Breast epithelium (tissue), 4 donors: Measurements from ENCODE around the gene OVAAL. TPM values are rescaled to one million over a fixed set of nuclear protein-coding genes. Genes with fewer than 3 reads are reported as not detected.

ENCODE experiments used
- DNase-seq, 2 donors: peaks; one replicate each; pipeline ENCODE4 v3.0.0-alpha.2; 2019; ENCODE audit warnings: low spot score in 2 of 2
- H3K27ac ChIP-seq, 2 donors: fragments of 200-600 bp; sonication (generic) in 1 of 2; one replicate each; pipeline ENCODE4 v1.5.1; 2016 to 2019; ENCODE audit warnings: mild to moderate bottlenecking in 1 of 2
- H3K27me3 ChIP-seq, 2 donors: fragments of 200-600 bp; sonication (generic) in 1 of 2; one replicate each; pipeline versions ENCODE4 v1.5.1 to v1.6.0; 2017 to 2019; ENCODE audit warnings: control low read depth in 1 of 2, mild to moderate bottlenecking in 1 of 2
- H3K36me3 ChIP-seq: fragments of 200-600 bp; one replicate; pipeline ENCODE4 v1.5.1; 2019
- H3K4me1 ChIP-seq, 2 donors: fragments of 200-600 bp; sonication (generic); one replicate each; pipeline ENCODE4 v1.5.1; 2016 to 2019; ENCODE audit warnings: control low read depth in 1 of 2
- H3K4me3 ChIP-seq, 3 donors: fragments of 200-600 bp; sonication (generic); 1 replicate in 2 of 3; 2 replicates in 1 of 3; pipeline ENCODE4 v1.5.1; 2016 to 2019; ENCODE audit warnings: mild to moderate bottlenecking in 3 of 3, moderate library complexity in 2 of 3
- H3K9me3 ChIP-seq, 2 donors: fragments of 200-600 bp; sonication (generic) in 1 of 2; one replicate each; pipeline ENCODE4 v1.5.1; 2016 to 2019; ENCODE audit warnings: control low read depth in 1 of 2
- POLR2A ChIP-seq: fragments of 450-650 bp; IDR thresholded peaks from one replicate; pipeline ENCODE4 v1.6.1; 2016; ENCODE audit warnings: antibody characterized with exemption, mild to moderate bottlenecking, moderate library complexity
- POLR2AphosphoS5 ChIP-seq, 3 donors: sonication (generic); formaldehyde crosslinking; IDR thresholded peaks; one replicate each; pipeline ENCODE4 v1.6.1; 2017; ENCODE audit warnings: antibody characterized with exemption in 3 of 3
- intact Hi-C: fragments of 100-400 bp; cut with DNase I; formaldehyde crosslinking; loops from one replicate; pipeline ENCODE4 v1.15.1; 2023; ENCODE audit warnings: low total_unique reads
- total RNA-seq, 3 donors: library from RNA; depleted of rRNA; stranded (reverse); fragments of >200 nt; gene quantifications; one replicate each; pipeline ENCODE4 v1.1.0, GENCODE V29; 2016
- TF ChIP-seq, protein P1 (sequence below), 3 donors: fragments of 450-650 bp; IDR thresholded peaks; one replicate each; pipeline ENCODE4 v1.5.1; 2016 to 2017; ENCODE audit warnings: antibody characterized with exemption in 3 of 3, mild to moderate bottlenecking in 3 of 3, moderate library complexity in 3 of 3

The OVAAL gene
- total RNA-seq, 3 donors from 2014 or later, result not detected

DNA sequence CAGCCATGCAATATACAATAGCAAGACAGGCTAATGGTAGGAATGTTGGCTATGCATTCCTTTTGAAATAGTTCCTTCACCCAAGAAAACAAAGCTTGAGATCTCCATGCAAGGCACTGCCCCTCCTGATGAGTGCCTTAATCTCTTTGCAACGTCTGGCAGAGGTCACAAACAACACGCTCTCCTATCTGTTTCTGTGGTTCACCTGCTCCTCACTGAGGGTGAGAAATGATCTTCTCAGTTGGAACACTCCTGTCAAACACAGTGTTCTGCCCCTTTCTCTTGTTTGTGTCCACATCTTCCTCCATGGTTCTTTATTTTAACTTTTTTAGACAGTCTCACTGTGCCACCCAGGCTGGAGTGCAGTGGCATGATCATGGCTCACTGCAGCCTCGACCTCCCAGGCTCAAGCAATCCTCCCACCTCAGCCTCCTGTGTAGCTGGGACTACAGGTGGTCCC lies 51.8 kb downstream of the OVAAL start:
- H3K36me3 ChIP-seq, result no peaks in the 10 kb centered on the region
- H3K9me3 ChIP-seq, result no peaks in the 10 kb centered on the region
- no peak overlapping the region for H3K27ac ChIP-seq
- TF ChIP-seq POLR2A (no peak), POLR2AphosphoS5 (IDR thresholded peaks at IDR 0.05) (no peak)
- TF ChIP-seq, protein P1, sequence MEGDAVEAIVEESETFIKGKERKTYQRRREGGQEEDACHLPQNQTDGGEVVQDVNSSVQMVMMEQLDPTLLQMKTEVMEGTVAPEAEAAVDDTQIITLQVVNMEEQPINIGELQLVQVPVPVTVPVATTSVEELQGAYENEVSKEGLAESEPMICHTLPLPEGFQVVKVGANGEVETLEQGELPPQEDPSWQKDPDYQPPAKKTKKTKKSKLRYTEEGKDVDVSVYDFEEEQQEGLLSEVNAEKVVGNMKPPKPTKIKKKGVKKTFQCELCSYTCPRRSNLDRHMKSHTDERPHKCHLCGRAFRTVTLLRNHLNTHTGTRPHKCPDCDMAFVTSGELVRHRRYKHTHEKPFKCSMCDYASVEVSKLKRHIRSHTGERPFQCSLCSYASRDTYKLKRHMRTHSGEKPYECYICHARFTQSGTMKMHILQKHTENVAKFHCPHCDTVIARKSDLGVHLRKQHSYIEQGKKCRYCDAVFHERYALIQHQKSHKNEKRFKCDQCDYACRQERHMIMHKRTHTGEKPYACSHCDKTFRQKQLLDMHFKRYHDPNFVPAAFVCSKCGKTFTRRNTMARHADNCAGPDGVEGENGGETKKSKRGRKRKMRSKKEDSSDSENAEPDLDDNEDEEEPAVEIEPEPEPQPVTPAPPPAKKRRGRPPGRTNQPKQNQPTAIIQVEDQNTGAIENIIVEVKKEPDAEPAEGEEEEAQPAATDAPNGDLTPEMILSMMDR (IDR thresholded peaks at IDR 0.05), result no peak
- H3K27me3 ChIP-seq, result no peaks in the 10 kb centered on the region
- intact Hi-C loops, result no loop called here
- H3K4me1 ChIP-seq, result no peaks in the 10 kb centered on the region
- no peak for DNase-seq
- H3K4me3 ChIP-seq, result no peak overlapping the region

DNA sequence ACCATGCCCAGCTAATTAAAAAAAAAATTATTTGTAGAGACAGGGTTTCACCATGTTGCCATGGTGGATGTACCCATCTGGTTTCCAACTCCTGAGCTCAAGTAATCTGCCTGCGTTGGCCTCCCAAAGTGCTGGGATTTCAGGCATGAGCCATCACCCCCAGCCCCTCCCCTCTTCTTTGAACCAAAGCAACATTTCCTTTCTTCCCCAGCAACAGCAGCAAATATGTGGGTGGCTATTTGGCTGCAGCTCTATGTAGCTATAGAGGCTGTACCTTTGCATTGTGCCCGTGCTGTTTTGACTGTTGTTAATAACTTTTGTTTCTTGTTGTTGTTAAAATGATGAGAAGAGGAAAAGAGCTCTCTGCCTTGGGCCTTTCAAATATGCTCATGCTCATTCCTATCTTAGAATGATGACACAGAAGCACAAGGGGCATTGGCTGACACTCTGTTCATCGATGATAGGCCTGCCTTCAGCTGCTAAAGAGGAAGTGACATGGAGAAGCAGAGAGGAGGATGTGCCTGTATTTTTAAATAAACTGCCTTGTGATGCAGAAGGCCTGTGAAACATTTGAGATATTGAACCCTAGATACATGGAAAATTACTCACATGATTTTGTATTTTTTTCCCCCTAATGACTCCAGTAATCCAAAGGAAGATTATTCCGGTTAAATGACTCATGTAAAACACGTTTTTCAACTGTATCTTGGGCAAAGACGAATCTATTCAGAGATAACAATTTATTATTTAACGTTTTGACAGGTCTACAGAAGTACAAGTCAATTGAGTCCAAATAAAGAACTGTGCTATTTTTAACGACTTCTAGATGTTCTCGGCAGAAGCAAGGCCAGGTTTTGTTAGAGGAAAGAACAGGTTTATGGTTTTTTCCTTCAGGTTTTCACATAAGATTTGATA lies 52.5 kb downstream of the OVAAL start:
- peaks cover 0 to 4% of the 10 kb centered on the region in 2 donors for H3K4me1 ChIP-seq
- no peak overlapping the region for H3K4me3 ChIP-seq
- H3K36me3 ChIP-seq, result no peaks in the 10 kb centered on the region
- no peak for TF ChIP-seq POLR2A
- TF ChIP-seq, protein P1 (IDR thresholded peaks at IDR 0.05), result no peak
- no peak for TF ChIP-seq POLR2AphosphoS5 (IDR thresholded peaks at IDR 0.05)
- intact Hi-C loops, result no loop called here
- H3K27ac ChIP-seq, result peak overlapping the region in 1 of 2 donors; percentile 5
- no peak for DNase-seq
- no peaks in the 10 kb centered on the region for H3K9me3 ChIP-seq
- H3K27me3 ChIP-seq, result no peaks in the 10 kb centered on the region

DNA sequence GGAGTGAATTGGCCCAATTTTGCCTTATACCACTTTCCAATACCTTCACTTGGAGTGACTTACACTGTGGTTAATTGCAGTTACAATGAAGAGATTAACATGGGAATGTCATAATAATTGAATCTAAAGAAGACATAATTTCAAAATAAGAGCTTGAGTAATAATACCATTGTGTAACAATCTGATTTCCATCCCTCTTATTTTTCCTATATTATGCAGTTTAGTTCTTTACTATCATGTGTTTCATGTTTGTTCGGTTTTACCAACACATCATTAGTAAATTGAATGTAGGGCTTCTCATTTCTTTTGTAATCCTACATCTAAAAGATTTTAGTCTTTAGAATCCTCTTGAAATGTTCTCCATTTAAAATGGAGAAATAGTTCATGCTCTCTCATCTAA lies 53.9 kb downstream of the OVAAL start:
- Histone ChIP-seq H3K4me3 (no peak overlapping the region), H3K27me3 (no peaks in the 10 kb centered on the region), H3K27ac (no peak overlapping the region), H3K36me3 (no peaks in the 10 kb centered on the region), H3K9me3 (no peaks in the 10 kb centered on the region), H3K4me1 (peaks cover 0 to 4% of the 10 kb centered on the region in 2 donors)
- no peak for TF ChIP-seq POLR2A
- intact Hi-C loops, result no loop called here
- no peak for DNase-seq

DNA sequence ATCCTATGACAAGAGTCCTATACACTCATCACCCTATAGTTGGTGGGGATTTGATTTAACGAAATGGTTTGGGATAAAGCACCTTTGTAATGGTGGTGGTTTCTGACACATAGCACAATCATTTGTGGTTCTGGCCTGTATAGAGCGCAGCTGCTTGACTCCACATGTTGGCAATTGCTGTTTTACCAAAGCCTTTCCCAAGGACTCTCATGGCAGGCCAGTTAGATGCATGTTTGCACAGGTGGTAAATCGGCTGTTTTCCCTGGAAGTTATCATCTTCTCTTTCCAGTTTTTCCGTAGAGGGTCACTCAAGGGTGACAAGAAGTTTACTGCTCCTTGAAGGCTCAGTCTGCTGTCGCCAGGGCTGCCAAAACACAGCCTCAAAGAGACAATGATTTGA lies 56.0 kb downstream of the OVAAL start:
- Histone ChIP-seq H3K27ac (no peak overlapping the region), H3K36me3 (no peaks in the 10 kb centered on the region), H3K4me1 (peaks cover 0 to 4% of the 10 kb centered on the region in 2 donors), H3K4me3 (no peak overlapping the region), H3K9me3 (no peaks in the 10 kb centered on the region), H3K27me3 (no peaks in the 10 kb centered on the region)
- TF ChIP-seq, protein P1 (IDR thresholded peaks at IDR 0.05), result no peak
- TF ChIP-seq POLR2AphosphoS5 (IDR thresholded peaks at IDR 0.05) (no peak), POLR2A (no peak)
- intact Hi-C loops, result no loop called here
- DNase-seq, result no peak

DNA sequence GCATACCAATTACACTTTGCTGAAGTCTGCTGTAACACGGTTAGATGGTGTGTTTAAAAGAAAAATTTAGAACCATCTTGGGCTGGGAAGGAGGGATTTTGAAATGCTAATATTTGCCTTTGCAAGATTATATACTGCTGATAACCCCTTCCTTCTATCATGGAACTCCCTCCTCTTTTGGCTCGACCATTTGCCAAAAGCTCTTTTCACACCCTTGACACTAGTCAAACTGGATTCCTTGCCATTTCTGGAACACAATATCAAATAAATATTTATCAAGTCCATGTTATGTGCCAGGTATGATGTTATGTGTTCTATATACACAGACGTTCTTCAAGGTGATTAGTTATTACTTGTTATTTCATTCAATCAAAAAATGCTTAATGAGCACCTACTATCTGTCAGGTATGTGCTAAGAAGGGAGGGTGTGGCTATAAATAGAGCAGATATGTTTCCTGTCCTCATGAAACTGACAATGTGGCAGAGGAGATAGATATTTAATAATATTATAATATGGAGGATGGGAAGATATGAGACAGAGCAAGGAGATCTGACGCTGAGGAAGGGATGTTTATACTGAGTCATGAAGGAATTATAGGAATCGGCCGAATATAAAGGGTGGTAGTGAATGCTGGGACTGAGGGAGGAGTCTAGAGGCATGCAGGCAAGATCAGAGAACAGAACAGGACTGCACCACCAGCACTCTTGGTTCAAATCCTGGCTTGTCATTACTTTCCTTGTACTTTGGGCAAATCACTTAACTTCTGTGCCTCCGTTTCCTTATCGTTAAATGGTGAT lies 56.9 kb downstream of the OVAAL start:
- no peaks in the 10 kb centered on the region for H3K9me3 ChIP-seq
- intact Hi-C loops, result no loop called here
- H3K4me1 ChIP-seq, result peaks cover 0 to 4% of the 10 kb centered on the region in 2 donors
- H3K27ac ChIP-seq, result peak overlapping the region; percentile 31 to 39
- H3K36me3 ChIP-seq, result no peaks in the 10 kb centered on the region
- no peak overlapping the region for H3K4me3 ChIP-seq
- H3K27me3 ChIP-seq, result no peaks in the 10 kb centered on the region
- TF ChIP-seq, protein P1 (IDR thresholded peaks at IDR 0.05), result no peak
- TF ChIP-seq POLR2AphosphoS5 (IDR thresholded peaks at IDR 0.05) (no peak), POLR2A (no peak)
- DNase-seq, result no peak

Other genes starting within 250 kb of the OVAAL start
- gene ACBD6, start 56.4 kb upstream of the OVAAL start, total RNA-seq, result 10 to 100 TPM; 42.6 to 50.1 (median 48.8) TPM
- 10 to 100 TPM; 19.0 to 49.5 (median 35.7) TPM for gene XPR1, start 73.1 kb downstream of the OVAAL start, total RNA-seq